C1 segment of cervical spinal cord (tissue), 14 donors: ENCODE results near the gene BCL11A.

Experiments used
- DNase-seq, 14 donors: peaks; one replicate each; lab custom pipeline; 2025; lab: John Stamatoyannopoulos, UW

BCL11A gene

GRCh38 chr2:60553495-60554073 is at the start of gene BCL11A:
Gene BCL11A, minus strand, starts transcription at chr2:60553654. Its CDS starts 384 bp downstream, at chr2:60553270.
- DNase-seq, result peak in 1 of 14 donors; percentile 9

GRCh38 chr2:60602828-60603532 is 49.5 kb upstream of the BCL11A start:
- DNase-seq, result no peak

DNA sequence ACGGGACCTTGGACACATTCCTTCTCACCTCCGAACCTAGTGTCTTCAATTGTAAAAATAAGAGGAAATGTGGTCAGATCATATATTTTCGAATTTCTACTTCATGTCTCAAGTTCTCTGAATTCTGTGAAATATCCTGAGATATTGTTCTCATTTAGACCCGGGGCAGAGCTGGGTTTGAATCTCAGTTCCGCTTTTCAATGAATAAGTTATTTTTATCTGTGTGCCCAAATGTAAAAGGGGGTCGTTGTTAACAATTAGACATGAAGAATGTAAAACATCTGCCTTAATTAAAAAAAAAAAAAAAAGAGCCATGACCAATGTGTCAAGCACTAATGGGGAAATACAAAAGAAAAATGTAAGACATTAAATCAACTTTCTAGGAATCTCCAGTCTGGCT is 48.9 kb upstream of the BCL11A start:
- no peak for DNase-seq

GRCh38 chr2:60598271-60598670 is 44.8 kb upstream of the BCL11A start:
- DNase-seq, result no peak

DNA sequence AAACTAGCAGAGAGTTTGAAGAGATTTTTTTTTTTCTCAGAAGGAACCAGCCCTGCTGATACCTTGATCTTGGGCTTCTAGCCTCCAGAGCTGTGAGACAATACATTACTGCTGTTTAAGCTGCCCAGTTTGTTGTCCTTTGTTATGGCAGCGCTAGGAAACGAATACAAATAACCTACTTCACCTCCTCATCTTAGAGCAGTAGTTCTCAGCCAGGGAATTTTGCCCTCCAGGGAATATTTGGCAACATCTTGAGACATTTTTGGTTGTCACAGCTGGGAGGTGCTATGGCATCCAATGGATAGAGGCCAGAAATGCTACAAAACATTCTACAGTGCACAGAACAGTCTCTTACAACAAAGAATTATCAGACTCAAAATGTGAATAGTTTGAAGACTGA is 43.9 kb upstream of the BCL11A start:
- no peak for DNase-seq

GRCh38 chr2:60596411-60596810 is 43.0 kb upstream of the BCL11A start:
- DNase-seq, result no peak

- no peak for DNase-seq
Observed at GRCh38 chr2:60595953-60596352, 42.5 kb upstream of the BCL11A start.

DNA sequence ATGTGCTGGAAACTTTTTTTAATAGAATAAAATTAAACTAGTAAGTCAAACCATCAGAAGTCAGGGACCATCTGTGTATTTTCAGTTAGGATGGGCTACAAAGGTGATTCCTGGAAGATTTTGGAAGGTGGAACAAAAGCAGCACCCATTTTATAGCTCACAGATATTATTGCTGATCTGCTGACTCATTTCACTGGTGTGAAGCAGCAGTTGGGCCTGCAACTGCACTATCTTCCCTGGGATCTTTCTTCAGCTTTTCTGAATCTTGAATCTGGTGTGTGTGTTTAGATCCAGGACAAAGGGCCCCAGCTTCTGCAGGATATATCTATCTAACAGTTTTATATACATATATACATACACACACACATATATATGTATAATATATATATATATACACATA is 35.6 kb upstream of the BCL11A start:
- DNase-seq, result no peak

GRCh38 chr2:60586081-60586480 is 32.6 kb upstream of the BCL11A start:
- DNase-seq, result no peak

DNA sequence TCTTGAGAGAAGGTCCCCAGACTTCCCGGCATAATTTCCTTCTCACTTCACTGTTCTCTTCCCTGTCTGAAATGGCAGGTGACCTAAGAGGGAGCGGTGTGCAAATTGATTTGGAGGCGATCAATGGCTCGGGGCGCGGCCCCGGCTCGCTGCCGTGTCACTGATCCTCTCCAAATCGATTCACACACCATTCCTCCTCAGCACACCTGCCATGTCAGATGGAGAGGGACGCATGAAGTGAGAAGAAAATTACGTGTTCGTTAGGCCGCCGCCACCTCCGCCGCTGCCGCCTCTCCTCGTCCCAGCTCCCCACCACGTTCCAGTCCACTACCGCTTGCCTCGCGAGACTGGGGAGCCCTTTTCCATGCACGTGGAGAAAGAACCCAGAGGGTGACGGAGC is 31.8 kb upstream of the BCL11A start:
- no peak for DNase-seq

DNA sequence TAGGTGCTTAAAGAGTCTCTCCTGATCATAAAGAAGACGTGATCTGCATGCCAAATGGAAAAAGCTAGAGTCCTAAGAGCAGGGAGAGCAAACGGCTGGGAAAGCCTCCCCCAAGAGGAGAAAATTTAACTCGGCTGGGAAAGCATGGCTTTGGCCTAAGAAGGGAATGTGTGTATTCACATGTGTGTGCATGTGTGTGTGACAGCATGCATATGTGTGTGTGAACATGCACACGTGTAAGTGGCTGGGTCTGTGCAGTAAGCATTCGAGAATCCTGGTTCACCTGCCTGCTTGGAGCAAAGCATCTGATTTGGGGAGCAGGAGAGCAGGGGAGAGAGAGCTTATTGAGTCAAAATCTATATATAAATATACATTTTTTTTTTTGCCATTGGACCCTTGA is 30.1 kb upstream of the BCL11A start:
- no peak for DNase-seq

GRCh38 chr2:60581433-60582282 is 28.2 kb upstream of the BCL11A start:
- DNase-seq, result peak in 11 of 14 donors; percentile 6 to 75 (median 34)

DNA sequence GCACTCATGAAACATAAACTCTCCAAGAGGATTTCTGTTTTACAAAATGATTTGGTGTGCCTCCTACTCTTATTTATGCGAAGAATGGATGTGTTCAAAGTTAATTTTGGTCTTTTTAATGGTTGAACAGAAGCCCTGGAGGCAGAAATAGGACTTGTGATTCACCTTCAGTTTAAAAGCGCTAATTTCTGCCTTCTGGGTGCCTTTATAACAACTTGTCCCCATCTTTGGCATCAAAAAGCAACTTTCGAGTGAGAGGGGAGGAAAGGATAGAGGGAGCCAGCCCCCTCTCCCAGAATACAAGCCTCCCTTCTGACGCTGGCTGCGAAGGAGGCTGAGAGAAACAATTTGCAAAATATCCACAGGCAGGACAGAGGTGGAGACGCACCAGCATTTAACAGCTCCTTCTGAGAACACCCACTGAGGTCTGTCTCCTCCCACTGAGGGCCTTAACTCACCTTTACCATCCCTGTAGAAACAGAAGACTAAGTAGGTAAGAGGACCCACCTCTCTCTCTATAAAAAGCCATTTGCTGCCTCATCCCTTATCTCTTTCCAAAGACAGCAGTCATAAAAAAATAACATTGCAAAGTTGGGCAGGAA is 24.3 kb upstream of the BCL11A start:
- no peak for DNase-seq

- no peak for DNase-seq
Observed at GRCh38 chr2:60573251-60573650, 19.8 kb upstream of the BCL11A start.

GRCh38 chr2:60570251-60570650 is 16.8 kb upstream of the BCL11A start:
- no peak for DNase-seq

GRCh38 chr2:60569680-60570111 is 16.2 kb upstream of the BCL11A start:
- no peak for DNase-seq

GRCh38 chr2:60567919-60568768 is 14.7 kb upstream of the BCL11A start:
- no peak for DNase-seq

GRCh38 chr2:60567096-60567495 is 13.6 kb upstream of the BCL11A start:
- DNase-seq, result no peak

DNA sequence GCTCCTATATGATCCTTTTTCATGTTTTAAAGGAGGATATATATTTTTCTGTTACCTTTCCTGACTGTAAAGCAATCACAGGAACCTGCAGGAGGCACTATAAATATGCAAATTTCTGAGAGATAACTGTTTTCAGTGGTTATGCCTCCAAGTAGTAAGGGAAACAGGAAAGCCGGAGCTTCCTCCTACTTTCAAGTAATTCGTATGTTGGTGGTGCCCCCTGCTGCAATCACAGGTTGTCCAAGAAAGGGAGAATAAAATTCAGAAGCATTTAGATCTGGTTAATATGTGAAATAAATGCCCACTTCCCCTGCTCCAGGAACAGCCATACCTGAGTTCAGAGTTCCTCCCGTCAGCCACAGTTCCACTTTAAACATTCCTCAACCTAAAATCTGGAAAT is 12.0 kb upstream of the BCL11A start:
- no peak for DNase-seq

DNA sequence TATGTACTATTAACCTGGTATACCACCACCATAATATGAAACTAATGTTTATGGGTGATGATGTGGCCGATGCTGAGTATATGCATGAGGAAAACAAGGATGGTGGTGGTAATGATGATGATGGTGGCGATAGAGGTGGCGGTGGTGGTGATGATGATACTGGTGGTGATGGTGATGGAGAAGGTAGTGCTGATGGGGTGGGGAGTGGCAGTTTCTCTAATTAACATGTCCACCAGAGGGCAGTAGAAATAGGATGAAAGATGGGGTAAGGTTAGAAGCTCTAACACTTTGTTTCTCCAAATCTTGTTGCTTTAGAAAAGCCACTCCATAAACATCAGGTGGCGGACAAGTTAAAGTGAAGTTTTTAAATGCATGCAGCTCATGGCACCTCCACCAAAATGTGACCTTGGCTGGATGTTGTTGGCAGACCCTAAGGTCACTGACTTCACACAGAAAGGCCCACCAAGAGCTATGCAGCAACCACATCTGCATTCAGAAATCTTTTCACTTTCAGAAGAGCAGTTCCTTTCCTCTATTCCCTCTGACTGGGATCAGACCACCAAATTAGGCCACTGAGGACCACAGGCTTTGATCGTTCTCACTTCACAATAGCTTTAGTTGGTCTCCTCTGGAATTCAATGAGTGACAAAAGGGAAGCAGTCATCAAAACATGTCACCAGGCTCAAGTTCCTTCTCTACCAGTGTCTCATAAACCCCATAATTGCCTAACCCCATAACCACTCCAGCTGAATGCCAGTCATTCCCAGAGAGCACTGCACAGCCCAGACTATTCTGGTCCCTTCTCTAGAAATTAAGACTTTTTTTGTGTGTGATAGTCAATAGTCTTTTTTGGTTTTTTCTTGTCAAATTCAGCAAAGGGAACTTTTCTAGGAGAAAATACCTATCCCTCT is 7.5 kb upstream of the BCL11A start:
- peak in 1 of 14 donors; percentile 45 for DNase-seq
